HAP-1 (cell line): ENCODE data around the gene RASSF5.
A peak's percentile ranks its signal among the peaks of the same experiment; 100 is the strongest.
"Not testable (repeated sequence)": the region's sequence is repeated elsewhere in the genome, so short reads cannot be mapped to it uniquely, and the experiment has no call there.

Source experiments
- DNase-seq, 2 experiments: peaks; one replicate each; pipeline ENCODE4 v3.0.0-alpha.2; 2016 to 2020; ENCODE audit warnings: low spot score in 2 of 2
- H3K27me3 ChIP-seq: fragments of 250-450 bp; sonication (Bioruptor Pico); 2 replicates; pipeline ENCODE4 v1.5.1; 2020; ENCODE audit warnings: low read depth, mild to moderate bottlenecking, moderate library complexity
- H3K36me3 ChIP-seq: fragments of 250-450 bp; sonication (Bioruptor Pico); replicated peaks from 2 replicates; pipeline ENCODE4 v1.5.1; 2020; ENCODE audit warnings: mild to moderate bottlenecking
- H3K4me1 ChIP-seq: fragments of 250-450 bp; sonication (Bioruptor Pico); 2 replicates; pipeline ENCODE4 v1.5.1; 2020; ENCODE audit warnings: mild to moderate bottlenecking
- H3K4me3 ChIP-seq: fragments of 250-450 bp; sonication (Bioruptor Pico); 2 replicates; pipeline ENCODE4 v1.5.1; 2020; ENCODE audit warnings: mild to moderate bottlenecking, moderate library complexity
- H3K9me3 ChIP-seq: fragments of 250-450 bp; sonication (Bioruptor Pico); 2 replicates; pipeline ENCODE4 v1.5.1; 2020; ENCODE audit warnings: mild to moderate bottlenecking, moderate library complexity
- in situ Hi-C: fragments of 300-500 bp; cut with MboI; formaldehyde crosslinking; loops from 3 replicates; pipeline ENCODE4 v1.14.3; 2020; ENCODE audit warnings: low sequenced_read_pairs, inconsistent platforms, mixed read lengths

Gene RASSF5

GRCh38 chr1:206600527-206600926 is 93.2 kb downstream of the RASSF5 start:
- DNase-seq = no peak
- in situ Hi-C loops = no loop called here
- Histone ChIP-seq H3K4me1 (no peaks in the 10 kb centered on the region), H3K27me3 (no peaks in the 10 kb centered on the region), H3K4me3 (no peak overlapping the region), H3K36me3 (peaks cover 65% of the 10 kb centered on the region), H3K9me3 (no peaks in the 10 kb centered on the region)

GRCh38 chr1:206604861-206605260 is 97.5 kb downstream of the RASSF5 start:
- no peaks in the 10 kb centered on the region; the same call in 1 of the 2 replicates for H3K4me1 ChIP-seq
- in situ Hi-C loops = no loop called here
- no peaks in the 10 kb centered on the region for H3K9me3 ChIP-seq
- H3K4me3 ChIP-seq = no peak overlapping the region
- peaks cover 59% of the 10 kb centered on the region for H3K36me3 ChIP-seq
- no peaks in the 10 kb centered on the region for H3K27me3 ChIP-seq
- DNase-seq = no peak

- no peaks in the 10 kb centered on the region for H3K27me3 ChIP-seq
- peak; percentile 19 to 27 for DNase-seq
- in situ Hi-C loops = no loop called here
Measured at GRCh38 chr1:206606867-206607266, 99.5 kb downstream of the RASSF5 start.

GRCh38 chr1:206608108-206608698 is 100.9 kb downstream of the RASSF5 start:
- Histone ChIP-seq H3K4me1 (peaks cover 5% of the 10 kb centered on the region), H3K36me3 (peaks cover 35% of the 10 kb centered on the region), H3K9me3 (no peaks in the 10 kb centered on the region), H3K4me3 (no peak overlapping the region), H3K27me3 (no peaks in the 10 kb centered on the region)
- in situ Hi-C loops = no loop called here
- peak; percentile 45 to 67 for DNase-seq

More at GRCh38 chr1:206606867-206607266, 99.5 kb downstream of the RASSF5 start:
- H3K9me3 ChIP-seq = no peaks in the 10 kb centered on the region
- H3K36me3 ChIP-seq = peaks cover 44% of the 10 kb centered on the region
- peaks cover 5% of the 10 kb centered on the region for H3K4me1 ChIP-seq
- H3K4me3 ChIP-seq = no peak overlapping the region

GRCh38 chr1:206609229-206609991 is 102.1 kb downstream of the RASSF5 start:
- Histone ChIP-seq H3K9me3 (no peaks in the 10 kb centered on the region), H3K36me3 (peaks cover 29% of the 10 kb centered on the region), H3K27me3 (no peaks in the 10 kb centered on the region), H3K4me1 (peaks cover 5% of the 10 kb centered on the region), H3K4me3 (no peak overlapping the region)
- in situ Hi-C loops = no loop called here
- no peak for DNase-seq

GRCh38 chr1:206612129-206612876 is 105.0 kb downstream of the RASSF5 start, which contains the start of gene EIF2D:
EIF2D (minus strand) TSS chr1:206612465; CDS start chr1:206612342, 123 bp downstream.
- in situ Hi-C loops = no loop called here

GRCh38 chr1:206626396-206626795 is 119.1 kb downstream of the RASSF5 start:
- H3K36me3 ChIP-seq, in situ Hi-C loops, H3K9me3 ChIP-seq, DNase-seq, H3K4me1 ChIP-seq, H3K4me3 ChIP-seq: not testable (repeated sequence)
- peaks cover 20% of the 10 kb centered on the region for H3K27me3 ChIP-seq

More at GRCh38 chr1:206612129-206612876, 105.0 kb downstream of the RASSF5 start, which contains the start of gene EIF2D:
- H3K36me3 ChIP-seq = peaks cover 13% of the 10 kb centered on the region
- no peaks in the 10 kb centered on the region for H3K9me3 ChIP-seq
- H3K4me3 ChIP-seq = peak within 1 kb of the TSS; percentile 82
- H3K27me3 ChIP-seq = no peaks in the 10 kb centered on the region
- peak; percentile 90 to 96 for DNase-seq
- H3K4me1 ChIP-seq = peaks cover 5% of the 10 kb centered on the region

- Histone ChIP-seq H3K4me3 (no peak overlapping the region), H3K27me3 (peaks cover 20% of the 10 kb centered on the region), H3K36me3 (no peaks in the 10 kb centered on the region), H3K4me1 (peaks cover 1% of the 10 kb centered on the region), H3K9me3 (no peaks in the 10 kb centered on the region)
- no peak for DNase-seq
- in situ Hi-C loops = no loop called here
Measured at GRCh38 chr1:206628916-206629315, 121.6 kb downstream of the RASSF5 start.

- in situ Hi-C loops = no loop called here
- peaks cover 20% of the 10 kb centered on the region for H3K27me3 ChIP-seq
- H3K36me3 ChIP-seq = no peaks in the 10 kb centered on the region
- H3K9me3 ChIP-seq = no peaks in the 10 kb centered on the region
- no peak overlapping the region for H3K4me3 ChIP-seq
- H3K4me1 ChIP-seq = peaks cover 10% of the 10 kb centered on the region
- peak; percentile 79 to 80 for DNase-seq
Measured at GRCh38 chr1:206631085-206631509, 123.8 kb downstream of the RASSF5 start.

GRCh38 chr1:206633708-206634121 is 126.4 kb downstream of the RASSF5 start:
- no peaks in the 10 kb centered on the region for H3K9me3 ChIP-seq
- H3K27me3 ChIP-seq = peaks cover 11% of the 10 kb centered on the region
- H3K4me3 ChIP-seq = no peak overlapping the region
- peaks cover 17% of the 10 kb centered on the region for H3K4me1 ChIP-seq
- no peak for DNase-seq
- in situ Hi-C loops = no loop called here
- no peaks in the 10 kb centered on the region for H3K36me3 ChIP-seq

- Histone ChIP-seq H3K27me3 (peaks cover 3% of the 10 kb centered on the region), H3K4me1 (peaks cover 17% of the 10 kb centered on the region), H3K36me3 (no peaks in the 10 kb centered on the region), H3K9me3 (no peaks in the 10 kb centered on the region), H3K4me3 (peak overlapping the region; percentile 81)
- peak; percentile 66 to 94 for DNase-seq
- in situ Hi-C loops = no loop called here
Measured at GRCh38 chr1:206634365-206635079, 127.2 kb downstream of the RASSF5 start.

- Histone ChIP-seq H3K4me1 (peaks cover 17% of the 10 kb centered on the region), H3K9me3 (no peaks in the 10 kb centered on the region), H3K4me3 (peak within 1 kb of the TSS; percentile 81), H3K27me3 (no peaks in the 10 kb centered on the region), H3K36me3 (no peaks in the 10 kb centered on the region)
- peak; percentile 89 to 96 for DNase-seq
- in situ Hi-C loops = no loop called here
Measured at GRCh38 chr1:206635080-206635977, 128.0 kb downstream of the RASSF5 start, which contains the start of gene DYRK3. DYRK3 (plus strand) TSS chr1:206635536; CDS start chr1:206635704, 168 bp downstream.
